HepG2 (cell line): ENCODE data around the gene TAS1R3. TPM values are rescaled to one million over a fixed set of nuclear protein-coding genes. Genes with fewer than 3 reads are reported as not detected.

Source experiments
- ATAC-seq: fragments of 200-7000 bp; cut with Tn5 transposase; 3 replicates; pipeline ENCODE4 v1.9.1; 2020; ENCODE audit warnings: mild to moderate bottlenecking, moderate library complexity
- BruUV-seq: library from RNA; stranded (reverse); fragments of 400-500 nt; replicated peaks from 2 replicates; lab custom pipeline; 2021; lab: Mats Ljungman, UMichigan
- CTCF ChIA-PET: fragments of 300-600 bp; formaldehyde crosslinking; extraction: SDS; loops from one replicate; lab custom pipeline; 2021; ENCODE audit warnings: low total read pairs, inconsistent platforms, low intra/inter-chr PET ratio; lab: Yijun Ruan, JAX
- POLR2A ChIA-PET: fragments of 350-600 bp; sonication (Branson Sonifier 250); formaldehyde crosslinking; loops from one replicate; lab custom pipeline; 2020; ENCODE audit warnings: antibody characterized with exemption, inconsistent platforms; lab: Yijun Ruan, JAX
- DNase-seq: peaks from one replicate; pipeline ENCODE4 v3.0.0-alpha.2; 2015; ENCODE audit warnings: low spot score
- FAIRE-seq: peaks from 3 replicates; lab custom pipeline; 2011; peaks lifted over from hg19 to GRCh38; lab: Jason Lieb, UNC
- H2AFZ ChIP-seq: one replicate; pipeline ENCODE4 v1.6.1; 2011; ENCODE audit warnings: low read length, inconsistent platforms
- H3K27ac ChIP-seq: fragments of 300-600 bp; 3 replicates; pipeline ENCODE4 v1.8.0; 2011; ENCODE audit warnings: mixed run types, mild to moderate bottlenecking, mixed read lengths, low read length, inconsistent platforms; ENCODE audit not compliant: insufficient read depth; ENCODE audit errors: extremely low read length
- H3K27me3 ChIP-seq, 2 experiments: fragments of 200-600 bp in 1 of 2; 2 replicates in 1 of 2; 3 replicates in 1 of 2; pipeline versions ENCODE4 v1.6.0 to v1.8.0; 2011; ENCODE audit warnings: low read length in 2 of 2, mild to moderate bottlenecking in 2 of 2, moderate library complexity in 2 of 2, inconsistent platforms in 1 of 2; ENCODE audit not compliant: insufficient read depth in 2 of 2, control insufficient read depth in 1 of 2
- H3K36me3 ChIP-seq, 2 experiments: fragments of 200-600 bp in 1 of 2; replicated peaks in 1 of 2; 2 replicates in 1 of 2; 3 replicates in 1 of 2; pipeline versions ENCODE4 v1.5.1 to v1.8.0; 2011; ENCODE audit warnings: low read length in 2 of 2, inconsistent platforms in 1 of 2; ENCODE audit not compliant: insufficient read depth in 2 of 2, control insufficient read depth in 1 of 2
- H3K4me1 ChIP-seq: 2 replicates; pipeline ENCODE4 v1.5.1; 2012; ENCODE audit warnings: low read length, inconsistent platforms; ENCODE audit not compliant: insufficient read depth
- H3K4me2 ChIP-seq: 2 replicates; pipeline ENCODE4 v1.6.0; 2011; ENCODE audit warnings: low read depth, low read length, inconsistent platforms
- H3K4me3 ChIP-seq, 3 experiments: fragments of 200-600 bp in 1 of 3; sonication (generic), shearing (Covaris generic) in 1 of 3; replicated peaks in 1 of 3; 2 replicates each; pipeline ENCODE4 v1.5.1; 2011 to 2016; ENCODE audit warnings: low read length in 3 of 3, inconsistent platforms in 2 of 3, low read depth in 2 of 3, mild to moderate bottlenecking in 2 of 3, control low read depth in 1 of 3, mixed read lengths in 1 of 3; ENCODE audit not compliant: insufficient read depth in 1 of 3
- H3K79me2 ChIP-seq: one replicate; pipeline ENCODE4 v1.6.1; 2011; ENCODE audit warnings: low read length, inconsistent platforms; ENCODE audit not compliant: insufficient read depth
- H3K9ac ChIP-seq: 2 replicates; pipeline ENCODE4 v1.6.0; 2011; ENCODE audit warnings: mild to moderate bottlenecking, low read depth, low read length, inconsistent platforms; ENCODE audit not compliant: insufficient read depth
- H3K9me3 ChIP-seq: 2 replicates; pipeline ENCODE4 v1.5.1; 2012; ENCODE audit warnings: mild to moderate bottlenecking, low read length
- H4K20me1 ChIP-seq: 2 replicates; pipeline ENCODE4 v1.6.0; 2011; ENCODE audit warnings: inconsistent platforms, mild to moderate bottlenecking, low read length, moderate library complexity; ENCODE audit not compliant: insufficient read depth
- FOSL2 ChIP-seq: sonication (generic); formaldehyde crosslinking; IDR thresholded peaks from 2 replicates; pipeline ENCODE4 v1.4.0; 2020; ENCODE audit warnings: missing genetic modification reagents
- MTF1 ChIP-seq: sonication (generic); formaldehyde crosslinking; IDR thresholded peaks from 2 replicates; pipeline ENCODE4 v1.5.0; 2020; ENCODE audit warnings: missing genetic modification reagents
- SIX4 ChIP-seq: sonication (generic); formaldehyde crosslinking; IDR thresholded peaks from 2 replicates; pipeline ENCODE4 v1.4.0; 2020; ENCODE audit warnings: missing genetic modification reagents
- ZFP36L1 ChIP-seq: sonication (generic); formaldehyde crosslinking; IDR thresholded peaks from 2 replicates; pipeline ENCODE4 v1.8.0; 2022; ENCODE audit warnings: mild to moderate bottlenecking, missing genetic modification reagents, moderate library complexity
- ZNF879 ChIP-seq: sonication (generic); formaldehyde crosslinking; IDR thresholded peaks from 2 replicates; pipeline ENCODE4 v1.8.1; 2023; ENCODE audit warnings: missing genetic modification reagents
- WGBS: methylation state at CpG from one replicate; pipeline ENCODE4 v1.1.6; 2017; ENCODE audit warnings: low lambda C conversion rate; 5-methylcytosine and 5-hydroxymethylcytosine counted together
- in situ Hi-C: cut with HindIII; loops from 2 replicates; pipeline ENCODE4 v1.10.0; 2017; ENCODE audit warnings: low pct_unique_long_range_greater_than_20kb; ENCODE audit not compliant: extremely low pct_ligation_motif_present
- intact Hi-C: fragments of 100-400 bp; cut with micrococcal nuclease; formaldehyde crosslinking; loops from one replicate; pipeline ENCODE4 v1.10.0; 2022; ENCODE audit not compliant: unreplicated experiment
- polyA plus RNA-seq, 8 experiments: library from polyadenylated mRNA; depleted of rRNA in 3 of 8; stranded (reverse) in 7 of 8; unstranded in 1 of 8; fragments of >200 nt; fragmentation: Illumina TruSeq in 4 of 8; extraction: Trizol in 4 of 8; gene quantifications; 2 replicates each; pipeline versions ENCODE4 v1.2.1 to v1.2.3, GENCODE V29; 2011 to 2016; ENCODE audit warnings: low read depth in 4 of 8, missing spikeins in 1 of 8, mixed read lengths in 1 of 8; ENCODE audit not compliant: insufficient read depth in 1 of 8
- total RNA-seq, 5 experiments: library from RNA; depleted of rRNA; stranded (reverse); fragments of >200 nt; fragmentation: Illumina TruSeq; extraction: Trizol; gene quantifications; 2 replicates each; pipeline ENCODE4 v1.2.3, GENCODE V29; 2016; ENCODE audit warnings: low read depth in 1 of 5
- TF ChIP-seq, protein P1 (sequence below): sonication (generic); formaldehyde crosslinking; IDR thresholded peaks from 2 replicates; pipeline ENCODE4 v1.5.0; 2020; ENCODE audit warnings: missing genetic modification reagents, mild to moderate bottlenecking, borderline replicate concordance

Gene TAS1R3
- total and polyA plus RNA-seq, 2 of the 13 experiments (the other 11 are each of a cell fraction or from before 2014, with no cell fraction given): 0.13 to 0.15 TPM

DNA sequence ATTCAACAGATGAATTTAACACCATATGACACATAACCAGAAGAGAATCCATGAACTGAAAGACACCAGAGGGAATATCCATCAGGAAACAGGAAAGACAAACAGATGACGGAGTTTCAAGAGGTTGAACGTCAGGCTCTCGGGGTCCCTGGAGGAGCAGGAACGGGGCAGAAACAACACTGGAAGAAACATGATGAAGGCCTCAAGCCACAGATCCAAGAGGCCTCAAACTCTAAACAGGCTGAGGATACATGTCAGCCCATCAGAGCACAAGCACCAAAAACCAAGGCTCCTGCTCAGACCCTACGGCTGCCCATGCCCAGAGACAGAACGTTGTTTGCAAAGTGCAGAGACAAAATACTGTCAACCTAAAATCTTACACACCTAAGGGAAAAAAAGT, 13.7 kb upstream of the TAS1R3 start:
- Histone ChIP-seq H3K36me3 (peaks cover 19 to 58% of the 10 kb centered on the region in 2 experiments; a peak in 4 of 5 replicates), H3K79me2 (peaks cover 24% of the 10 kb centered on the region), H3K4me2 (no peak overlapping the region), H3K27me3 (no peaks in the 10 kb centered on the region), H3K4me1 (peaks cover 6% of the 10 kb centered on the region; the same call in 1 of the 2 replicates), H3K9me3 (no peaks in the 10 kb centered on the region), H3K9ac (no peak overlapping the region), H2AFZ (no peak overlapping the region), H4K20me1 (peaks cover 5% of the 10 kb centered on the region; the same call in 1 of the 2 replicates), H3K27ac (no peak overlapping the region), H3K4me3 (no peak overlapping the region)
- TF ChIP-seq, protein P1, sequence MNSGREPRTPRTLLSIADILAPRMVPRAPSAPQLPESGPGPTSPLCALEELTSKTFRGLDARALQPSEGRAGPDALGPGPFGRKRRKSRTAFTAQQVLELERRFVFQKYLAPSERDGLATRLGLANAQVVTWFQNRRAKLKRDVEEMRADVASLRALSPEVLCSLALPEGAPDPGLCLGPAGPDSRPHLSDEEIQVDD (CRISPR knock-in tag): no peak
- TF ChIP-seq MTF1 (CRISPR knock-in tag) (no peak), ZNF879 (CRISPR knock-in tag) (no peak)
- DNase-seq (no peak), FAIRE-seq (no peak), ATAC-seq (no peak)
- in situ Hi-C loops: no loop called here
- intact Hi-C loops: no loop called here
- POLR2A ChIA-PET: no interaction called here
- CTCF ChIA-PET: no interaction called here
- TSS peak; percentile 51 for BruUV-seq
- 94% methylated on average over 6 of the region's 6 CpGs for WGBS

DNA sequence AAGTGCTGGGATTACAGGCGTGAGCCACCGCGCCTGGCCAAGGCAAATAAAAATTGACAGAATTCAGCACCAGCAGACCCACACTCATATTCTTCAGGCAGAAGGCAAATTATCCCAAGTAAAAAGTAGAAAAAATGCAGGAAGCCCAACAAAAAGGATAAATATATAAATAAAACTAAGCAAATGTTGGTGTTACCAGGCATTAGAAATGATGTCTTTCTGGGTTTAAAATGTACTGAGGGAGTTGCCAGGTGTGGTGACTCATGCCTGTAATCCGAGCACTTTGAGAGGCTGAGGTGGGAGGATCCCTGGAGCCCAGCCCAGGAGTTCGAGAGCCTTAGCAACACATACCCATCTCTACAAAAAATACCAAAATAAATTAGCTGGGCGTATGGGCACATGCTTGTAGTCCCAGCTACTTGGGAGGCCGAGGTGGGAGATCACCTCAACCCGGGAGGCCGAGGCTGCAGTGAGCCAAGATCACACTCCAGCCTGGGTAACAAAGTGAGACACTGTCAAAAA, 12.9 kb upstream of the TAS1R3 start:
- Histone ChIP-seq H3K36me3 (peaks cover 17 to 50% of the 10 kb centered on the region in 2 experiments; a peak in 4 of 5 replicates), H3K9me3 (no peaks in the 10 kb centered on the region), H3K27me3 (no peaks in the 10 kb centered on the region), H3K79me2 (peaks cover 30% of the 10 kb centered on the region), H3K4me2 (no peak overlapping the region), H4K20me1 (peaks cover 10% of the 10 kb centered on the region; the same call in 1 of the 2 replicates), H3K27ac (no peak overlapping the region), H2AFZ (no peak overlapping the region), H3K9ac (no peak overlapping the region), H3K4me3 (no peak overlapping the region), H3K4me1 (peaks cover 12% of the 10 kb centered on the region)
- no TSS peak for BruUV-seq
- FAIRE-seq (no peak), DNase-seq (peak; percentile 31), ATAC-seq (no peak)
- in situ Hi-C loops (no loop called here), intact Hi-C loops (no loop called here)
- ChIA-PET POLR2A (interaction anchor here (1.7 kb wide), 1 partner anchor 13 kb away, joined by 3 read pairs; no protein-coding TSS in a partner anchor), CTCF (no interaction called here)
- 87% methylated on average over 9 of the region's 9 CpGs for WGBS
- TF ChIP-seq SIX4 (CRISPR knock-in tag) (0 out of 2 replicates have a peak, but pooled peaks have one; percentile 40), FOSL2 (peak; percentile 86), ZFP36L1 (CRISPR knock-in tag) (no peak)
